GM23248 (cell line): ENCODE data around the gene PCSK9.

Experiments used
- EZH2 ChIP-seq: fragments of 200-600 bp; sonication (generic); IDR thresholded peaks from 2 replicates; pipeline ENCODE4 v1.6.1; 2018; ENCODE audit warnings: antibody characterized with exemption, mild to moderate bottlenecking; ENCODE audit not compliant: insufficient read depth, poor library complexity, severe bottlenecking
- EZH2phosphoT487 ChIP-seq: fragments of 200-600 bp; sonication (generic); IDR thresholded peaks from 2 replicates; pipeline ENCODE4 v1.6.1; 2018; ENCODE audit warnings: antibody characterized with exemption, moderate library complexity, mild to moderate bottlenecking, low read depth; ENCODE audit not compliant: insufficient read depth

- TF ChIP-seq EZH2phosphoT487 (no peak), EZH2 (no peak)
Measured at GRCh38 chr1:55059302-55060132, 20.2 kb downstream of the PCSK9 start.
